HG02763 (cell line): ENCODE data around the gene DUSP7.

ENCODE experiments used
- ATAC-seq: cut with Tn5 transposase; IDR thresholded peaks from one replicate; pipeline ENCODE4 v1.9.1; 2021; ENCODE audit warnings: mild to moderate bottlenecking, moderate library complexity; ENCODE audit not compliant: unreplicated experiment

DUSP7 gene

GRCh38 chr3:52069135-52069534 is 12.8 kb upstream of the DUSP7 start:
- no peak for ATAC-seq

GRCh38 chr3:52068730-52069129 is 12.4 kb upstream of the DUSP7 start:
- ATAC-seq: no peak

GRCh38 chr3:52068055-52068571 is 11.7 kb upstream of the DUSP7 start:
- ATAC-seq: no peak

GRCh38 chr3:52067526-52067925 is 11.2 kb upstream of the DUSP7 start:
- no peak for ATAC-seq

GRCh38 chr3:52067046-52067445 is 10.7 kb upstream of the DUSP7 start:
- ATAC-seq: no peak

GRCh38 chr3:52065264-52065756 is 8.9 kb upstream of the DUSP7 start:
- no peak for ATAC-seq

DNA sequence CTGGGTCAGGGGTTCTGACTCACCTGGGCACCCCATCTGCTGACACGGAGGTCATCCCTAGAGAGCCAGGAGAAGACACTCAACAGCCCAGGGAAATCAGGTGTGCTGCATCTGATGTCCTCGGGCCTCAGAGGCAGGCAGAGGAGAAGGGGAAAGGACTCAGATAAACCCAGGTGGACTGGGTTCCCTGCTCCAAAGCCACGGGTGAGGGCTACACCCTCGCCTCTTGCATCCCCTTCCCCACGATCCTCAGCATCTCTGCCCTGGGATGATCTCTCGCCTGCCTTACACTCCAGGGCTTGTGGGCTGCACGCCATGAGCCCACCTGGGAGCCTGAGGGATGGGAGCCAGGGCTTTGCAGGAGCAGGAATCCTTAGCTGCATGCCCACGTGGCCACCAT is 8.2 kb upstream of the DUSP7 start:
- ATAC-seq: no peak

DNA sequence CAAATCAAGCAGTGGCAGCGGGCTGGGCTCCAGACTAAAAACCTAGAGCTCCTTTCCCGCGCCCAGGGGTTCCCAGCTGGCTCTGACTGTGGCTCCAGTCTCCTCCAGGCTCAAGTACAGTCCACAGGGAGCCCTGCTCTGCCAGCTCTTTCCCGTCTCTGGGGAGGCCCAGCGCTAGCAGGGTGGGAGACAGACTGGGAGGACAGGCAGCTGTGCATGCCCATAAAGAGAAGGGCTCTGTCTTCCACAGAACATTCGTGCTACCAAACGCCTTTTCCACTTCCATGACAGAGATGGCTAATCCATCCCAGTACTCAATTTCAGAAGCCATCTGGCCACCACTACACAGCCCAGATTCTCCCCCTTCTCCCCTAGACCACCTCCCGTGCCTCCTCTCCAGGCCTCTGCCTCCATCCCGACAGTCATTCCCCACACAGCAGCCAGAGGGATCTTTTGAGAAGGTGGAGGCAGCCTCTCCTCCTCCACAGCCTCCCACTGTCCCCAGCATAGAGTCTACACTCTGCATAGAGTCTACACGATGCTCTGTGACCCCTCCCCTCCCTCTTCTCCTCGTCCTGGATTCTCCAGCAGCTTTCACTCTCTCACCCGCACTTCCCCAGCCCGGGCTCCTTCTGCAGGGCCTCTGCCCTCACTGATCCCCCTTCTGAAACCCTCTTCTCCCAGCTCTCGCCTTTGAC is 6.8 kb upstream of the DUSP7 start:
- no peak for ATAC-seq

DNA sequence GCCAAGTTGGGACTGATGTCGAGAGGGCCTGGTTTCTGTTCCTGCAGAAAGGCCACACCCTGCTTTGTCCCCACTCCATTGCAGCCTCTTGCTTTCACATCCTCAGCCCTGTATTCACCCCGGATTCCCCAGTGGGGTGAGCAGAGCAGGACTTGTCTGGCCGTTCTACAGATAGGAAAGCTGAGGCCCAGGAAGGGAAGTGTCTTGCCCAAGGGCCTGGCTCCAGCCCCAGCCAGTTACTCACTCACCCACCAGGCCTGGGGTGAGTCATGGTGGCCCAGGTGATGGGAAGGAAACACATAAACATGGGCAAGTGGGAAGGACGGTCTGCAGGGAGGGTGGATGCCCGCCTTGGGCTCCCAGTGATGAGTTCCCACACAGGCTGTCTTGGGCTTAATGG is 6.1 kb upstream of the DUSP7 start:
- no peak for ATAC-seq

DNA sequence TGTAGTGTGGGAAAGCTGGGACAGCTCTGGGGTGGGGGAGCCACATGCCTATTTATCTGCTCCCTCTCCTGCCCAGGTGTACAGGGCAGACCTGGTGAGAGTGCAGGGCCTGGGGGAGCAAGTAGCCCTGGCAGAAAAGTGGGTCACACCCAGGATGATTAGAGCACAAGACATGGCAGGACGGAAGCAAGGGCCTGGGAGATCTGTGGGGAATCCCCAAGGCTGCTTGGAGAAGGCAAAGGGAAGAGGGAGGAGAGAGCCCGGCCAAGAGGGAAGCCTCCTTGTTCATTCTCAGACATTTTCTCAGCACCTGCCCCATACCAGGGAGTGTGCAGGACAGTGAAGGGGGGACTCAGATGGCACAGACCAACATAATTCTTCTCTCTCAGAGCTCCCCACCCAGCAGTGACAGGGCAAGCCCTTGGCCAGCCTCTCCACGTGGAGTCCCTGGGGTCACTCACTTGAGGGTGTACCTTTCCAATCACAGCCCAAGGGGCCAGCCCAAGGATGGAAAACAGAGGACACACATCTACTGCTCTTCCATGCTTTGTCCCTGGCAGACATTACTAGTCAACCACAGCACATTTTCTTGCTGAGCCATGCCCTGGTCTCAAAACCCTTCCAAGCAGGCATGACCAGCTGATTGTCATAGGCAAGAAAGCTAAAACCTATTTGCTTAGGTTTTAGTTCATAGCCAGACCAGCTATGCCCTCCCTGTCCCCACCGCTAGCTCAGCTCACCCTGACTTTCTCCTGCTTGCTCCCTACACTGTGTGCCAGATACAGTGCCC is 4.9 kb upstream of the DUSP7 start:
- ATAC-seq: no peak

- ATAC-seq: no peak
Measured at GRCh38 chr3:52059781-52060180, 3.4 kb upstream of the DUSP7 start.

GRCh38 chr3:52057812-52058495 is 1.6 kb upstream of the DUSP7 start:
- no peak for ATAC-seq

DNA sequence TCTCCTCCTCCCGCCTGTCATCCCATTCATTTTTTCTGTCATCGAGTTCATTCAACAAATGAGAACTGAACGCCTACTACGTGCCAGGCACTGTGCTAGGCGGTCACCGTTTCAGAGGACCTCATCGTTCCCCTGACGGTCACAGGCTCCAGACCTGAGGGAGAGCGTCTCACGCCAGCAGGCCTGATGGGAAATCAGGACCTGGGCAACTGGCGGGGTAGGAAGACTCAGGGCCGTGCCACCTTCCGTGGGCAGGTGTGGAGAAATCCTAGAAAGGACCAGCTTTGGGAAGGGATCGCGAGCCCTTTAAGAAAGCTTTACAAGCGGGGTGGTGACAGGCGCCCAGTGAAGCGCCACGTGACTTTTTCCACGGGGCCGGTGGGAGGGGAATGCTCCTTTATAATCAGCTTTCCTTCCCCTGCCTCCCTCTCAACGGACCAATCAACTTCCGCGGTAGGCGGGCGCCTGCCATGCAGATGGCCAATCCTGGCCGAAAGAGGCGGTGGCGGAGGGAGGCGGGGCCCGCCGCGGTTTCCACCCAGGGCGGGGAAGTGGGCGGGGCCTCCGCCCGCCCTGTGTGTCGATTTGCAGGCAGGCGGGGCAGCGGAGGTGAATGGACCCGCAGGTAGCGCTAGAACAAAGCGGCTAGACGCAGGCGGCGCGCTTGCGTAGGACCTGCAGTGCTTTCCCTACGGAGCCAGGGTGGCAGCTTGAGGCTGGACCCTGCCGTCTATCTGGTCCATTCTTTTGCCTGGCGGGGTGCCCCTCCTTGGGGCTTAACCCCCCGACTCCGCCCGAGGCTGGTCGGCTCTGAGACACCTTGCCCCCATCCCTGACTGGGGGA is 819 bp upstream of the DUSP7 start:
- peak; percentile 76 for ATAC-seq

GRCh38 chr3:52055537-52056351 is 627 bp downstream of the DUSP7 start:
- peak; percentile 12 for ATAC-seq

- no peak for ATAC-seq
Measured at GRCh38 chr3:52054661-52055511, 1.5 kb downstream of the DUSP7 start.

DNA sequence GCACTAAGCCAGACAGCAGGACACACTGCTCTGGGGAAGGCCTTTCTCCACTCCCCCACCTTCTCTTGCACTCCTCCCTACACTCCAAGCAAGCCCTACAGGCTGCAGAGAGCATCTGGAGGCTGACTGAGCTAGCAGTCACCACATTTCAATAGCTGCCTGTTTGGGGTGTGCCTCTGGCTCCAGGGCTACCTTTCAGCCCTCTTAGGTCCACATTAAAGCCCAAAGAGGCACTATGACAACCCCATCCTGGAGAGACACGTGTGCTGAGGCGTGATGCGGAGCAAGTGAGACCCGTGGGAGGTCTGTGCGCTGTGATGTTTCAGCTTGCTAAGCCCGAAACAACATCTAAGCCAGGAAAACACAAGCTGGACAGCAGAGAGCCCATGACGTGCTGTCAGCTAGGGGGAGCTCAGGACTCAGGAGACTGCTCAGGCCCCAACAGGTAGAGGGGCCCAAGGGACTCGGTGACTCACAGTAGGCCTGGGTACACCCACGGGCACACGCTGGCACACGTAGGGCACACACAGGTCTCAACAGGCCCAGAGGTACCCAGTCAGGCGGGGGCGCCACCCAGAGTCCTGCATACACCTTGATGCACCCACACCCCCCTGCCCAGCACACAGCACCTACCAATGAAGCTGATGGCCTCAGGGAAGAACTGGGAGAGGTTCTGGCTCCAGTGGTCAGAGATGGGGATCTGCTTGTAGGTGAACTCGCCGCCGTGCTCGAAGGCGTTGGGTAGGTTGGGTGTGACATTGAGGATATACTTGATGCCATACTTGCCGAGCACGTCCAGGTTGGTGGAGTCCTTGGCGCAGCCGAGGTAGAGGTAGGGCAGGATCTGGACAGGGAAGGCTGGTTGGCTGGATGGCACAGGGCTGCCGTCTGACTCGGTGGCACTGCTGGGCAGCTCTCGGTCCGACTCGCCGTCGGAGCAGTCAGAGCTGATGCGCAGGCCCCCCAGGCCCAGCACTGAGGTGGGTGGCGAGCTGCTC is 2.8 kb downstream of the DUSP7 start:
- ATAC-seq: no peak

DNA sequence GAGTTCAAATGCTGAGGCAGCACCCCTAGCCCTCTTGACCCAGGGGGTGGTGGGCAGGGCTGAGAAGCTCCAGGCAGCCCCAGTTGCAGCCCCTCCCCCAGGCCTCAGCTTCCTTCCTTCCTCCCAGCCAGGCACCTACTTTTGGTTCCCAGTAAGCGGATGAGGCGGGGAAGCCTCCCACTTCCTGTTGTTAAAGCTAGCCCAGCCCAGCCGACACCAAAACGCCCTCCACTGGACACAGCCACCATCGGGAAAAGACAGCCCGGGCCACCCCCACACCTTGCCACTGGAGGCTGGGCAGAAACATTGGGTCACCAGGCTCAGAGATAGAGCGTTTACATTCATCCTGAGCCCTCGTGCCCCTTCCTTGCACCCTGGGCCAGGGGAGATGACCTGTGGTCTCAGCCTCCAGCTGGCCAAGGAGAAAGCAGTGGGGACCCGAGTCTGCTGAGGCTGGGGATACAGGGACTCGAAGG is 3.5 kb downstream of the DUSP7 start:
- ATAC-seq: no peak
